Right lobe of liver (tissue), 6 donors: ENCODE data around the gene RNLS. TPM values are rescaled to one million over a fixed set of nuclear protein-coding genes. Genes with fewer than 3 reads are reported as not detected.

Experiments used
- ATAC-seq, 4 donors: fragments of 200-7000 bp; cut with Tn5 transposase; one replicate each; pipeline ENCODE4 v1.9.1; 2020; ENCODE audit warnings: mild to moderate bottlenecking in 4 of 4, moderate library complexity in 4 of 4
- DNase-seq, 3 donors: peaks; one replicate each; pipeline ENCODE4 v3.0.0-alpha.2; 2020
- H3K27ac ChIP-seq, 3 donors: fragments of 200-600 bp; one replicate each; pipeline ENCODE4 v1.8.0; 2022
- H3K27me3 ChIP-seq, 2 donors: fragments of 200-600 bp; one replicate each; pipeline ENCODE4 v1.8.0; 2022
- H3K36me3 ChIP-seq, 4 donors: fragments of 200-600 bp; sonication (generic) in 1 of 4; one replicate each; pipeline versions ENCODE4 v1.5.1 to v1.8.0; 2017 to 2022; ENCODE audit warnings: control low read depth in 1 of 4
- H3K4me1 ChIP-seq, 4 donors: fragments of 200-600 bp; sonication (generic) in 1 of 4; one replicate each; pipeline versions ENCODE4 v1.5.1 to v1.8.0; 2017 to 2022; ENCODE audit warnings: control low read depth in 1 of 4
- H3K4me3 ChIP-seq, 3 donors: fragments of 200-600 bp; one replicate each; pipeline ENCODE4 v1.8.0; 2022
- H3K9me3 ChIP-seq, 4 donors: fragments of 200-600 bp; sonication (generic) in 1 of 4; one replicate each; pipeline versions ENCODE4 v1.5.1 to v1.8.0; 2017 to 2022; ENCODE audit warnings: control low read depth in 1 of 4
- CTCF ChIP-seq, 4 donors: fragments of 200-600 bp in 3 of 4; fragments of 450-650 bp in 1 of 4; IDR thresholded peaks; one replicate each; pipeline versions ENCODE4 v1.5.1 to v1.8.0; 2016 to 2022; ENCODE audit warnings: antibody characterized with exemption in 4 of 4, mild to moderate bottlenecking in 2 of 4
- POLR2A ChIP-seq: fragments of 450-650 bp; IDR thresholded peaks from one replicate; pipeline ENCODE4 v1.6.1; 2017; ENCODE audit warnings: antibody characterized with exemption, mild to moderate bottlenecking
- WGBS: methylation state at CpG from one replicate; pipeline ENCODE4 v1.1.6; 2018; ENCODE audit warnings: low coverage, low lambda C conversion rate; ENCODE audit not compliant: insufficient coverage; ENCODE audit errors: missing lambda C conversion rate; 5-methylcytosine and 5-hydroxymethylcytosine counted together
- intact Hi-C, 2 donors: fragments of 100-400 bp; cut with DNase I; formaldehyde crosslinking; loops; one replicate each; pipeline versions ENCODE4 v1.11.2 to v1.14.1; 2022
- long read RNA-seq: library from polyadenylated mRNA; unstranded; transcript quantifications from one replicate; pipeline ENCODE4 v2.0.0, GENCODE V29; 2019
- total RNA-seq, 6 experiments: library from RNA; depleted of rRNA in 2 of 6; stranded (reverse); fragments of >200 nt in 2 of 6; fragmentation: NEBNext Ultra II Directional in 3 of 6; extraction: Animal tissue kit (Norgen Biotek cat#: 25700) in 3 of 6; gene quantifications; one replicate each; pipeline versions ENCODE4 v1.1.0 to v1.2.4, GENCODE V29; 2016 to 2023
- donor health status: DM: no; HTN: yes; CAD: no.
- donor health status: DM: no; HTN: no; CAD: no.
- donor health status: DM: no; HTN: no; CAD: no.
- donor health status: DM: no; HTN: yes; CAD: no.
- donor health status: DM: no; HTN: yes; CAD: no.

The RNLS gene
- total RNA-seq = 10 to 100 TPM in 1 of 6 experiments, 1 to 10 TPM in 5; 5.9 to 10.5 (median 7.3) TPM
- long read RNA-seq, partial matches to known transcripts = 0 of 1 reads
- long read RNA-seq, other reads (novel, unspliced or antisense) = 1 of 1 reads

- Histone ChIP-seq H3K4me3 (peak within 1 kb of the TSS; percentile 47 to 77 (median 73)), H3K4me1 (no peaks in the 10 kb centered on the region), H3K36me3 (no peaks in the 10 kb centered on the region), H3K27ac (peak within 1 kb of the TSS; percentile 76 to 91 (median 84)), H3K9me3 (no peaks in the 10 kb centered on the region), H3K27me3 (no peaks in the 10 kb centered on the region)
- intact Hi-C loops = no loop called here
- ATAC-seq (peak; percentile 95 to 98 (median 96)), DNase-seq (peak; percentile 73 to 85 (median 81))
- TF ChIP-seq CTCF (IDR thresholded peaks at IDR 0.05) (peak; percentile 78 to 92 (median 82)), POLR2A (peak; percentile 60)
- WGBS = 3% methylated on average over 27 of the region's 63 CpGs
These were observed at the start of gene RNLS for GRCh38 chr10:88582806-88583583. Gene RNLS, minus strand, starts transcription at chr10:88583318.

- DNase-seq = no peak
- H3K4me1 ChIP-seq = no peaks in the 10 kb centered on the region
- no peaks in the 10 kb centered on the region for H3K36me3 ChIP-seq
- H3K27me3 ChIP-seq = no peaks in the 10 kb centered on the region
- no peak overlapping the region for H3K27ac ChIP-seq
- no peaks in the 10 kb centered on the region for H3K9me3 ChIP-seq
- no peak for ATAC-seq
- H3K4me3 ChIP-seq = no peak overlapping the region
- intact Hi-C loops = no loop called here
- TF ChIP-seq CTCF (IDR thresholded peaks at IDR 0.05) (no peak), POLR2A (no peak)
These were observed 41.7 kb upstream of the RNLS start for GRCh38 chr10:88624840-88625239.

GRCh38 chr10:88623835-88624234 lies 40.7 kb upstream of the RNLS start:
- DNase-seq (no peak), ATAC-seq (no peak)
- 75% methylated on average over 2 of the region's 2 CpGs for WGBS
- intact Hi-C loops = no loop called here
- H3K27me3 ChIP-seq = no peaks in the 10 kb centered on the region
- no peak overlapping the region for H3K27ac ChIP-seq
- no peak overlapping the region for H3K4me3 ChIP-seq
- H3K9me3 ChIP-seq = no peaks in the 10 kb centered on the region
- H3K36me3 ChIP-seq = no peaks in the 10 kb centered on the region
- TF ChIP-seq CTCF (IDR thresholded peaks at IDR 0.05) = no peak
- TF ChIP-seq POLR2A = no peak
- peaks cover 0 to under 1% (median 0%) of the 10 kb centered on the region in 4 donors for H3K4me1 ChIP-seq

- no peak overlapping the region for H3K4me3 ChIP-seq
- 50% methylated on average over 1 of the region's 1 CpG for WGBS
- ATAC-seq = no peak
- DNase-seq = no peak
- intact Hi-C loops = no loop called here
- TF ChIP-seq CTCF (IDR thresholded peaks at IDR 0.05) (no peak), POLR2A (no peak)
- no peaks in the 10 kb centered on the region for H3K27me3 ChIP-seq
- H3K27ac ChIP-seq = no peak overlapping the region
- H3K36me3 ChIP-seq = no peaks in the 10 kb centered on the region
- no peaks in the 10 kb centered on the region for H3K9me3 ChIP-seq
- H3K4me1 ChIP-seq = peaks cover 0 to 10% (median 3%) of the 10 kb centered on the region in 4 donors
These were observed 37.3 kb upstream of the RNLS start for GRCh38 chr10:88620441-88620840.
